ENCODE measurements around the gene SCGB3A2. TPM values are rescaled to one million over a fixed set of nuclear protein-coding genes. Genes with fewer than 3 reads are reported as not detected.

The SCGB3A2 gene
- total and polyA plus RNA-seq, 2 of the 8 experiments (the other 6 are each of a cell fraction or from before 2014, with no cell fraction given): 47.1 to 63.6 TPM

- CTCF ChIA-PET (ENCODE audit: partially characterized antibody): no interaction called here
- FAIRE-seq (no peak), DNase-seq (ENCODE audit: low read depth in 1 of 2, low spot score in 2 of 2) (no peak)
- H3K27ac ChIP-seq (ENCODE audit: low read depth, low read length): no peak overlapping the region
- H3K9ac ChIP-seq (replicated peaks in 1 of 4; ENCODE audit: extremely low read depth in 1 of 4, low read depth in 3 of 4, low read length in 3 of 4): no peak overlapping the region
- H3K56ac ChIP-seq (replicated peaks; ENCODE audit: insufficient read length, low read depth, low read length): no peak overlapping the region
- H3K14ac ChIP-seq (ENCODE audit: insufficient read length): no peak overlapping the region
- H3K79me2 ChIP-seq (ENCODE audit: control insufficient read depth in 1 of 2, insufficient read depth in 2 of 2, low read length in 2 of 2): no peaks in the 10 kb centered on the region
- no peak overlapping the region for H3K18ac ChIP-seq (ENCODE audit: extremely low read depth, low read length)
- no peak overlapping the region for H4K8ac ChIP-seq (ENCODE audit: extremely low read depth, insufficient read depth, low read length)
- 0 out of 7 replicates have a peak, but pooled peaks cover 0 to 3% (median 0%) of the 10 kb centered on the region in 4 experiments for H3K4me1 ChIP-seq (replicated peaks in 1 of 4; ENCODE audit: control insufficient read depth in 3 of 4, insufficient read depth in 4 of 4, low read length in 3 of 4)
- no peaks in the 10 kb centered on the region for H3K79me1 ChIP-seq (ENCODE audit: low read depth, low read length)
- no peak overlapping the region for H4K5ac ChIP-seq (ENCODE audit: insufficient read length, low read depth, low read length)
- no peak overlapping the region for H2BK5ac ChIP-seq (ENCODE audit: low read depth, low read length)
- H2BK12ac ChIP-seq (ENCODE audit: low read depth, low read length): no peak overlapping the region
- WGBS, 2 experiments (ENCODE audit: extremely low coverage in 1 of 2, insufficient coverage in 1 of 2, insufficient read length in 1 of 2, insufficient replicate concordance in 2 of 2, low coverage in 1 of 2, low lambda C conversion rate in 2 of 2, missing lambda C conversion rate in 1 of 2): 96% methylated on average over 4 of the region's 4 CpGs; no CpG with 5 or more reads in 1 of the 2 experiments
- H4K91ac ChIP-seq (replicated peaks; ENCODE audit: insufficient read length, low read length): no peak overlapping the region
- H2AK5ac ChIP-seq (ENCODE audit: low read depth, low read length): no peak overlapping the region
- H3K36me3 ChIP-seq (ENCODE audit: control insufficient read depth in 2 of 4, insufficient read depth in 4 of 4, low read length in 3 of 4): no peaks in the 10 kb centered on the region
- H2BK120ac ChIP-seq (replicated peaks; ENCODE audit: low read depth, low read length): no peak overlapping the region
- H2BK15ac ChIP-seq (ENCODE audit: low read length): no peak overlapping the region
- no peaks in the 10 kb centered on the region for H4K20me1 ChIP-seq (replicated peaks in 1 of 2; ENCODE audit: control insufficient read depth in 1 of 2, insufficient read depth in 2 of 2, low read length in 2 of 2)
- H3K27me3 ChIP-seq (replicated peaks in 1 of 4; ENCODE audit: control insufficient read depth in 3 of 4, extremely low read depth in 1 of 4, insufficient read depth in 3 of 4, low read length in 3 of 4): no peaks in the 10 kb centered on the region
- no peaks in the 10 kb centered on the region for H3K9me3 ChIP-seq (ENCODE audit: insufficient read depth in 2 of 2, low read depth in 1 of 2, low read length in 1 of 2)
- H3K4me3 ChIP-seq (ENCODE audit: extremely low read depth in 1 of 4, insufficient read depth in 2 of 4, low read depth in 3 of 4, low read length in 4 of 4): no peak overlapping the region
- H2BK20ac ChIP-seq (ENCODE audit: low read length): no peak overlapping the region
- POLR2A ChIA-PET (ENCODE audit: partially characterized antibody): no interaction called here
- TF ChIP-seq TBP (IDR thresholded peaks at IDR 0.05; ENCODE audit: low read depth, low read length): no peak
- no peak for TF ChIP-seq SAP30 (IDR thresholded peaks at IDR 0.05; ENCODE audit: insufficient read depth, insufficient replicate concordance, low read length)
- no peak for TF ChIP-seq SIN3A (conservative IDR thresholded peaks at IDR 0.05 in 1 of 2, IDR thresholded peaks at IDR 0.05 in 1 of 2; ENCODE audit: low read depth in 1 of 2, low read length in 2 of 2)
- no peak for TF ChIP-seq KDM1A (IDR thresholded peaks at IDR 0.05; ENCODE audit: borderline replicate concordance, low read length)
- TF ChIP-seq SIX5 (IDR thresholded peaks at IDR 0.05; ENCODE audit: low read depth, low read length): no peak
- TF ChIP-seq TEAD4 (IDR thresholded peaks at IDR 0.05; ENCODE audit: low read depth, low read length): no peak
- TF ChIP-seq CHD2 (IDR thresholded peaks at IDR 0.05; ENCODE audit: low read length): no peak
- no peak for TF ChIP-seq YY1 (IDR thresholded peaks at IDR 0.05; ENCODE audit: low read depth, low read length)
- no peak overlapping the region for H3K4ac ChIP-seq (replicated peaks; ENCODE audit: insufficient read length, low read depth, low read length)
- no peak overlapping the region for H3K4me2 ChIP-seq (ENCODE audit: insufficient read depth in 1 of 2, low read depth in 2 of 2, low read length in 2 of 2)
- H3K23me2 ChIP-seq (ENCODE audit: low read depth, low read length): no peaks in the 10 kb centered on the region
- H3K23ac ChIP-seq (ENCODE audit: insufficient read length): no peak overlapping the region
- H2AFZ ChIP-seq (ENCODE audit: low read length): no peak overlapping the region
Observed at GRCh38 chr5:147920420-147921030, 42.0 kb downstream of the SCGB3A2 start.
